LNCaP clone FGC (cell line): ENCODE measurements around the gene RAD18.

Source experiments
- DNase-seq: peaks from one replicate; pipeline ENCODE4 v3.0.0-alpha.2; 2011; ENCODE audit warnings: low read depth
- H3K4me3 ChIP-seq: 2 replicates; pipeline ENCODE4 v1.5.1; 2011; ENCODE audit warnings: mild to moderate bottlenecking, low read depth, low read length, control low read depth
- TF ChIP-seq, protein P1 (sequence below): IDR thresholded peaks from 2 replicates; pipeline ENCODE4 v1.5.1; 2012; ENCODE audit warnings: mild to moderate bottlenecking; ENCODE audit not compliant: control insufficient read depth, insufficient read depth; ENCODE audit errors: extremely low read depth

The RAD18 gene

DNA sequence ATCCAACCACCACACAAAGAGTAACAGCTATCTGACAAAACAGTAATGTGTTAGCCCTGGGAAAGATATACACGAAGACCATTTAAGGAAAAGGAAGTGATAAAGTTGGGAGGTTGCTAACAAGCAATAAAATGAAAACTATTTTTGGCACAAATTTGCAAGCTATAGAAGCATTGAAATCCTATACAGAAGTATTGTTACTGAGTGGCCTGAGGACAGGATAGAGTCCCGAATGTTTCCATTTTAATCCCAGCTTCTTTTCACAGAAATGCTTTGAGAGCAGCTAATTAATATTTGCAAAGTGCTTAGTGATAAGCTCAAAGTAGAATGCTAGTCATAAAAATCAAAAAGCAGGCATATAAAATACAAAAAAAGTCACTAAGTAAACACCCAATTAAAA lies 51.5 kb downstream of the RAD18 start:
- TF ChIP-seq, protein P1, sequence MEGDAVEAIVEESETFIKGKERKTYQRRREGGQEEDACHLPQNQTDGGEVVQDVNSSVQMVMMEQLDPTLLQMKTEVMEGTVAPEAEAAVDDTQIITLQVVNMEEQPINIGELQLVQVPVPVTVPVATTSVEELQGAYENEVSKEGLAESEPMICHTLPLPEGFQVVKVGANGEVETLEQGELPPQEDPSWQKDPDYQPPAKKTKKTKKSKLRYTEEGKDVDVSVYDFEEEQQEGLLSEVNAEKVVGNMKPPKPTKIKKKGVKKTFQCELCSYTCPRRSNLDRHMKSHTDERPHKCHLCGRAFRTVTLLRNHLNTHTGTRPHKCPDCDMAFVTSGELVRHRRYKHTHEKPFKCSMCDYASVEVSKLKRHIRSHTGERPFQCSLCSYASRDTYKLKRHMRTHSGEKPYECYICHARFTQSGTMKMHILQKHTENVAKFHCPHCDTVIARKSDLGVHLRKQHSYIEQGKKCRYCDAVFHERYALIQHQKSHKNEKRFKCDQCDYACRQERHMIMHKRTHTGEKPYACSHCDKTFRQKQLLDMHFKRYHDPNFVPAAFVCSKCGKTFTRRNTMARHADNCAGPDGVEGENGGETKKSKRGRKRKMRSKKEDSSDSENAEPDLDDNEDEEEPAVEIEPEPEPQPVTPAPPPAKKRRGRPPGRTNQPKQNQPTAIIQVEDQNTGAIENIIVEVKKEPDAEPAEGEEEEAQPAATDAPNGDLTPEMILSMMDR: no peak
- no peak overlapping the region for H3K4me3 ChIP-seq
- no peak for DNase-seq

DNA sequence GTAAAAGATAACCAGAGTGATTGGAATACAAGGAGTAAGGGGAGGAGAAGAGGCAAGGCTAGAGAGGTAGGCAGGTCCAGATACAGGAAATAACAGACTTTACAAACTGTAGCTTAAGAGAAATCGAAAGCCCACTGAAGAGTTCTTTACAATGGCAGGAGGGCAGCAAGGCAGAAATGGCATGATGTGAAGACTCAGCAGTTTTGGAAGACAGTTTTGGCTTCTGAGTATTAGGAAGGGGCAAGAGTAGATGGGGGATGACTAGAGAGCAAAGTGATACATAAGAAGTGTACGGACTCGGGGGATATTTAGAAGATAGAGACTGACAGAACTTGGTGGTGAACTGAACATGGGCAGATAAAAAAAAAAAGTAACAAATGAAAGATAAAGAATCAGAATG lies 54.1 kb downstream of the RAD18 start:
- no peak for DNase-seq
- TF ChIP-seq, protein P1: no peak
- H3K4me3 ChIP-seq: no peak overlapping the region

DNA sequence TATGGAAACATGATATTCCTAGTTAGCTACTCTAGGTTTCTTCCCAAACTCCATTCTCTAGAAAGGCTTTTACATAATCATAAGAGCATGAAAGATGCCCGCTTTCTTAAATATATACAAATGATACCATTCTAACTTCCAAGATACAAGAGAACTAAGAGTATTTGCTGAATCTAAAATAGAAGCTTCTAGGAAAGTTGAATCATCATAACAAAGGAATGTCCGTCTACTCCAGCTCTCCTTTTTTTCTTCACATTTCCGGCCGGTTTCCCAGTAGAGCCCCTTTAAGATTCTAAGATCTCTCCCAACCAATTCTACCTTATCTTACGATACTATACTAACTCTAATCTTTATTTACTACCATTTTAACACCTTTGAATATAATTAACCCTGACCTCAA lies 60.1 kb downstream of the RAD18 start:
- no peak for DNase-seq
- H3K4me3 ChIP-seq: no peak overlapping the region
- TF ChIP-seq, protein P1: no peak

DNA sequence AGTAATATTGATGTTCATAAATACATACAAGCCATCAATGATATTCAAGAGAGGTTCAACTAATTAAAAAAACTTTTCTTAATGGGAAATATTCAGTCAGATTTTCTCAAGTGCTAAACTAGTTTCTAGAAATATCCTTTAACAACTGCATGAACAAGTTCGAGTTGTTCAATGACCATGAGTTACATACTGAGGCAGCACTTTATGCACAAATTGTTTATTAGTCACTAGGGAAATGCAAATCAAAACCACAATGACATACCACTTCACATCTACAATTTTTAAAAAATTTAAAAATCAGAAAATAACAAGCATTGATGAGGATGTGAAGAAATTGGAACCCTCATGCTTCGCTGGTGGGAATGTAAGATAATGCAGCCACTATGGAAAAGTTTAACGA lies 62.4 kb downstream of the RAD18 start:
- no peak overlapping the region for H3K4me3 ChIP-seq
- no peak for DNase-seq
- TF ChIP-seq, protein P1: no peak

DNA sequence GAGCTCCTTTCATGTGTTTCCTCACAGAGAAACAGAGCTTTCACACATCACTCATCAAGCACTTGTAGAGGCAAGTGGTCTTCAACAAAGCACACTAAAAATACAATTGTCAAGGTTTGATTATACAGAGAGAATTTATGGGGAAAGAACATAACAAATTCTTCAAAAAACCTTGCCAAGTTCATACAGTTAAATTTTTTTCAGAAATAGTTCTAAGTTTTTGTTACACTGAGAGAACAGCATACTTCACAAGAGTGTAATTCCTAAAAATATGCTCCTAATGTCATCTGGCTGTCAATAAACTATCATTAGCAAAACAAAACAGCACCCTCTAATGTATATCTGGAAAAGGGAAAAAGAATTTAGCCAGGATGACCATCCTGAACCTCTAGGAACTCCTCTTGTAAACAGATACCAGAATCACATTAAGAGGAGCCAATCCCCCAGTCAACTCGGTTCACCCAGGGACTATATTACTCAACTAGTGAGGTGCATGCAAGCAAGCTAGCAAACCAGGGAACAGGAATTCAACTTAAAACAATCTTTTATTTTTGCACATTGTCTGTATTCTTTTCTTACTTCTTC lies 63.3 kb downstream of the RAD18 start:
- no peak for DNase-seq
- TF ChIP-seq, protein P1: 0 out of 2 replicates have a peak, but pooled peaks have one; percentile 0

DNA sequence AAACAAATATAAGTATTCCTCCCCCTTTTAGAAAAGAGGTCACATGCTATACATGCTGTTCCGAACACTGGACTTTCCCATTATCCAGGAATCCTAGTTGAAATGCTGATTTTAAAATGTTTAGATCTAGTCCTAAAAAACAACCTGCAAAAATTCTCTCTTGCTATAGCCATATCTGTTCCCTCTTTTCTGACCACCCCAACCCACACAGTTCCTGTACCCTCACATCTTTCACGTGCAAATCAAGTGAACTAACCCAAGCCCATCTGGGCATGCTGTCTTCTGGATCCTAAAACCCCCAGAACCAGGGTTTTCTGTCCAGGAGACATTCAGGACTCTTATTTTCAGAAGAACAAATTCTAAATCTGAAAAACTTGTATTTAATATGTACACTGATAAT lies 67.4 kb downstream of the RAD18 start:
- TF ChIP-seq, protein P1: no peak
- H3K4me3 ChIP-seq: no peak overlapping the region
- DNase-seq: no peak

More for the DNA sequence above, 63.3 kb downstream of the RAD18 start:
- H3K4me3 ChIP-seq: no peak overlapping the region

DNA sequence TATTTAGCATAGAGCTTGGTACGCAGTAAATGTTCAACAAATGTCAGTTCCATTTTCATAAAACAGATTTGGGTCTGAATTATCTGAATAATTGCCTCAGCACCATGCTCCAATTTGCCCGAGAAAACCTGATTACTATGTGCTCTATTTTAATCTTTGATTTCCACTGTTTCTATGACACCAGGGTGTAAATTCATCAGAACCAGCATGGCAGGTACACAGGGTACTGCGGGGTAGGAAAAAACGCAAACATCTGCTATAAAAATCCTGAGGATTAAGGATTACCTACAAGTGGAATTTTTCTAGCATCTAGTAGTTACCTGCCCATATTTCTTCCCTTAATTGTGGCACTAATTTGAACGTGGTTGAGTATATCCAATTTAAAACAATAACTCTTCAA lies 70.3 kb downstream of the RAD18 start:
- no peak overlapping the region for H3K4me3 ChIP-seq
- no peak for DNase-seq
- TF ChIP-seq, protein P1: no peak
